Activated T-helper 17 cell treated with anti-CD3 and anti-CD28 coated beads, Interleukin-2, amount 50 U/mL, for 72 hours (primary cell): ENCODE measurements around the gene GTPBP8. TPM values are rescaled to one million over a fixed set of nuclear protein-coding genes. Genes with fewer than 3 reads are reported as not detected.

Experiments
- ATAC-seq: fragments of 150-1000 bp; cut with Tn5 transposase; replicated peaks from 2 replicates; pipeline ENCODE4 v1.10.0; 2021; ENCODE audit warnings: mild to moderate bottlenecking, moderate library complexity
- H3K27ac Mint-ChIP-seq: one replicate; pipeline ENCODE4 v1.8.0; 2022; ENCODE audit warnings: mixed read lengths
- H3K27me3 Mint-ChIP-seq: one replicate; pipeline ENCODE4 v1.8.0; 2022; ENCODE audit warnings: mixed read lengths
- H3K36me3 Mint-ChIP-seq: one replicate; pipeline ENCODE4 v1.8.0; 2022; ENCODE audit warnings: low read depth, mild to moderate bottlenecking, mixed read lengths
- H3K4me1 Mint-ChIP-seq: one replicate; pipeline ENCODE4 v1.8.0; 2022; ENCODE audit warnings: mixed read lengths
- H3K4me3 Mint-ChIP-seq: one replicate; pipeline ENCODE4 v1.8.0; 2022; ENCODE audit warnings: mild to moderate bottlenecking, mixed read lengths
- H3K9me3 Mint-ChIP-seq: one replicate; pipeline ENCODE4 v1.8.0; 2022; ENCODE audit warnings: mixed read lengths
- total RNA-seq, 2 donors: library from RNA; stranded (reverse); gene quantifications; one replicate each; pipeline ENCODE4 v1.2.3, GENCODE V29; 2022

The GTPBP8 gene
- 10 to 100 TPM; 18.8 to 23.6 TPM for total RNA-seq

DNA sequence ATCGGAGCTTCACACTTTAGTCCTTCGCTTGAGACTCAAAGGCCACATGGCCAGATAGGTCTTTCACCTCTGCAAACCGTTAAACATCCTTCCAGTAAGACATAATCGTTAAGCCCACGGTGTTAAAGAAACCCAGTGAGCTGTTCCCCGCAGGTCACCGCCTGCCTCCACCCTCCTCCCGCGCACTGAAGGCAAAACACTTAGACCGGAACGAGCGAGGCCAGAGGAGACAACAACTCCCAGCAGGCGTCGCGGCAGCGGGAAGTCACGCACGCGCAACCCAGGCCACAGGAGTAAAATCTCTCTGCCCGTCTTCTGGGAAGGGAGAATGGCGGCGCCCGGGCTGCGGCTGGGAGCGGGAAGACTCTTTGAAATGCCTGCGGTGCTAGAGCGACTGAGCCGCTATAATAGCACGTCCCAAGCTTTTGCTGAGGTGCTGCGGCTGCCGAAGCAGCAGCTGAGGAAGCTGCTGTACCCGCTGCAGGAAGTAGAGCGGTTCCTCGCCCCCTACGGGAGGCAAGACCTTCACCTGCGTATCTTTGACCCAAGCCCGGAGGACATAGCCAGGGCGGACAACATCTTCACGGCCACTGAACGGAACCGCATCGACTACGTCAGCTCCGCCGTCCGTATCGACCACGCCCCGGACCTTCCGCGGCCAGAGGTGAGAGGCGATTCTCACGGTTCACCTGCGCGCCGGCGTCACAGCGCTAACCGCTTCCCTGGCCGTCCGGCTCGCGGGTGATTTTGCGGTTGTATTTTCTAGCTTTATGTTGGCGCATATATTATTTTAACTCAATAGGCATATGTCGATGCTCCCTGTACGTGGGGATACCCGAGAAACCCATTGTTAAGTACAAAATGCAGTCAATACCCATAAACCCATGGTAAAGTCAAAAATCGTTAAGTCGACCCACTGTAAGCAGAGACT lies at the start of gene GTPBP8:
GTPBP8 (plus strand) TSS at position 313 of the 931 bp plus-strand sequence; CDS start at position 329, 16 bp downstream.
- Mint-ChIP-seq H3K4me3 (peak within 1 kb of the TSS; percentile 88), H3K27me3 (no peaks in the 10 kb centered on the region), H3K4me1 (peaks cover 29% of the 10 kb centered on the region), H3K27ac (peak within 1 kb of the TSS; percentile 92), H3K9me3 (no peaks in the 10 kb centered on the region), H3K36me3 (peaks cover 25% of the 10 kb centered on the region)
- ATAC-seq, result peak; percentile 95

GRCh38 chr3:112948346-112948838 lies 42.4 kb upstream of the GTPBP8 start:
- Mint-ChIP-seq H3K4me1 (peaks cover 15% of the 10 kb centered on the region), H3K27ac (peak overlapping the region; percentile 46), H3K9me3 (no peaks in the 10 kb centered on the region), H3K36me3 (peaks cover 36% of the 10 kb centered on the region), H3K27me3 (no peaks in the 10 kb centered on the region), H3K4me3 (peak overlapping the region; percentile 34)
- ATAC-seq, result no peak

- peaks cover 29% of the 10 kb centered on the region for H3K4me1 Mint-ChIP-seq
- H3K9me3 Mint-ChIP-seq, result peaks cover 8% of the 10 kb centered on the region
- ATAC-seq, result no peak
- H3K27ac Mint-ChIP-seq, result peak overlapping the region; percentile 44
- H3K4me3 Mint-ChIP-seq, result peak overlapping the region; percentile 5
- H3K36me3 Mint-ChIP-seq, result peaks cover 10% of the 10 kb centered on the region
- H3K27me3 Mint-ChIP-seq, result no peaks in the 10 kb centered on the region
Measured at GRCh38 chr3:112956351-112956750, 34.4 kb upstream of the GTPBP8 start.

GRCh38 chr3:112958811-112959560 lies 31.8 kb upstream of the GTPBP8 start:
- Mint-ChIP-seq H3K9me3 (peaks cover 14% of the 10 kb centered on the region), H3K36me3 (peaks cover 24% of the 10 kb centered on the region), H3K4me1 (peaks cover 29% of the 10 kb centered on the region), H3K27ac (peak overlapping the region; percentile 85), H3K27me3 (no peaks in the 10 kb centered on the region), H3K4me3 (peak overlapping the region; percentile 85)
- ATAC-seq, result peak; percentile 99

GRCh38 chr3:112963683-112964082 lies 27.1 kb upstream of the GTPBP8 start:
- Mint-ChIP-seq H3K9me3 (peaks cover 12% of the 10 kb centered on the region), H3K27ac (no peak overlapping the region), H3K36me3 (peaks cover 35% of the 10 kb centered on the region), H3K4me3 (no peak overlapping the region), H3K4me1 (peaks cover 31% of the 10 kb centered on the region), H3K27me3 (no peaks in the 10 kb centered on the region)
- no peak for ATAC-seq

DNA sequence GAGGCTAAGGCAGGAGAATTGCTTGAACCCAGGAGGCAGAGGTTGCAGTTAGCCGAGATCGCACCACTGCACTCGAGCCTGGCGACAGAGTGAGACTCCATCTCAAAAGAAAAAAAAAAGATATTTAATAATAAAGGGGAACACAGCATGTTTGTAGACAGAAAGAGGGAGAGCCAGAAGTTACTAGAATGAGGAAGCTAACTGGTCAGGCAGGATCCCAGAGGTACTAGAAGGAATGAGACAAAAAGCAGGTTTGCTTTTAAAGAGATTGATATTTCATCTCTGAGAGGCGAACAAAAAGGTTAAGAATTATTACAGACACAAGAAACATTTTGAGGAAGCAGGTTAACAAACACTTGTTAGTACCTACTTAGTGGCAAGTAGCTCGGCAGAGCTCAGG lies 25.1 kb upstream of the GTPBP8 start:
- peaks cover 35% of the 10 kb centered on the region for H3K36me3 Mint-ChIP-seq
- peaks cover 12% of the 10 kb centered on the region for H3K9me3 Mint-ChIP-seq
- no peak overlapping the region for H3K4me3 Mint-ChIP-seq
- ATAC-seq, result no peak
- H3K27ac Mint-ChIP-seq, result no peak overlapping the region
- no peaks in the 10 kb centered on the region for H3K27me3 Mint-ChIP-seq
- H3K4me1 Mint-ChIP-seq, result peaks cover 26% of the 10 kb centered on the region

DNA sequence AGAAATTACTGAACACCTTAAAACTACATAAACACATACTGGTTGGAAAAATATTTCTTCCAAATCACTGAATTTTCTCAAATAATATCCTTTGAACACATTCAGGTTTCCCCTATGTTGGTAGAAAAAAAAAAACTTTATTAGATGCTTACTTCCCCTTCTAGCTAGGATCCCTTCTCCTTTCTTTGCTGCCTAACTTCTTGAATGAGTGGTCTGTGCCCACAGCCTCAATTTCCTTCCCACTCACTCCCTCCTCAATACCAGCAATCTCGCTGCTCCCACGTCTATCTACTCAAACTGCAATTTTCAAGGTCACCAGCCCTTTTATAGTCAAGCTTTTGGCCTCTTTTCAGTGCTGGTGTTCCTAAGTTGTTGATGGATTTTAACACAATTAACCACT lies 24.2 kb upstream of the GTPBP8 start:
- Mint-ChIP-seq H3K27ac (peak overlapping the region; percentile 64), H3K4me3 (peak overlapping the region; percentile 66), H3K4me1 (peaks cover 30% of the 10 kb centered on the region), H3K36me3 (peaks cover 31% of the 10 kb centered on the region), H3K27me3 (no peaks in the 10 kb centered on the region), H3K9me3 (peaks cover 12% of the 10 kb centered on the region)
- ATAC-seq, result no peak

GRCh38 chr3:112967425-112967824 lies 23.4 kb upstream of the GTPBP8 start:
- Mint-ChIP-seq H3K9me3 (peaks cover 12% of the 10 kb centered on the region), H3K4me3 (peak overlapping the region; percentile 66), H3K36me3 (peaks cover 30% of the 10 kb centered on the region), H3K27me3 (no peaks in the 10 kb centered on the region), H3K27ac (peak overlapping the region; percentile 64), H3K4me1 (peaks cover 32% of the 10 kb centered on the region)
- ATAC-seq, result peak; percentile 50

DNA sequence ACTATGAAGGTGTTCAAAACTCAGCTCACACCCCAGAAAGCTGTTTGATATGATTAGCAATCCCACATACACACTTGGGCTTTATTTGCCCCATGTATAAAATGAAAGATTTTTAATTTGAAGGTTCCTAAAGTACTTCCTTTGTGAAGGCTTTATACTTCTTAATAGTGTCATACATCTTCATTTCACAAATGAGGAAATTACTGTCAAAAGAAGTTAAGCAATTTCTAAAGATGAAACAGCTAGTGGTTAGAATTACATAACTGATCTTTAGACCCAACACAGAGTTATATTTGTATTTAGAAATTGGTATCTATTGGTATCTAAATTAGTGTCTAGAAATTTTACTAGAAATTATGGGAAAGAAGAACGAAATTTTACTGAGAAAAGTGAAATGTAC lies 23.0 kb upstream of the GTPBP8 start:
- Mint-ChIP-seq H3K4me3 (peak overlapping the region; percentile 66), H3K9me3 (peaks cover 12% of the 10 kb centered on the region), H3K36me3 (peaks cover 29% of the 10 kb centered on the region), H3K4me1 (peaks cover 32% of the 10 kb centered on the region), H3K27me3 (no peaks in the 10 kb centered on the region), H3K27ac (peak overlapping the region; percentile 64)
- ATAC-seq, result peak; percentile 37

DNA sequence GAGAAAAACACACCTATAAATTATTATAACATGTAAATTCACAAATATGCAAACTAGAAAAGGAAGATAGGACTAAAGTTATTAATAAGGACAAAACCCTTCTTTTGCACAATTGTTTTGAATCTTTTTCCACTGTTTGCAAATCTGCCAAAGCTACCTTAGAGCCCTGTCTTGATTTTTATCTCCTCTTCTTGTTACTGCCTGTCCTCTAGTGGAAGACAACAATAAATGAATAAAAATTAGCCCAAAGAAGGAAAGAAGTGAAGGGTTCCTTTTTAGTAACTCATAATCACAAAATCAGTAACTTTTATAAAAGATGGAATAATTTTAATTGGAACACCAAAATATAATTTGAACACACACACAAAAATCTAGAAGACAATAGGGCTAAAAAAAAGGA lies 18.6 kb upstream of the GTPBP8 start:
- H3K27ac Mint-ChIP-seq, result no peak overlapping the region
- H3K9me3 Mint-ChIP-seq, result no peaks in the 10 kb centered on the region
- no peaks in the 10 kb centered on the region for H3K27me3 Mint-ChIP-seq
- ATAC-seq, result no peak
- peaks cover under 1% of the 10 kb centered on the region for H3K36me3 Mint-ChIP-seq
- peak overlapping the region; percentile 93 for H3K4me3 Mint-ChIP-seq
- H3K4me1 Mint-ChIP-seq, result peaks cover 44% of the 10 kb centered on the region

- Mint-ChIP-seq H3K4me3 (peak overlapping the region; percentile 93), H3K36me3 (no peaks in the 10 kb centered on the region), H3K27ac (peak overlapping the region; percentile 91), H3K9me3 (no peaks in the 10 kb centered on the region), H3K4me1 (peaks cover 39% of the 10 kb centered on the region), H3K27me3 (no peaks in the 10 kb centered on the region)
- peak; percentile 84 for ATAC-seq
Measured at GRCh38 chr3:112973325-112974177, 17.2 kb upstream of the GTPBP8 start.

DNA sequence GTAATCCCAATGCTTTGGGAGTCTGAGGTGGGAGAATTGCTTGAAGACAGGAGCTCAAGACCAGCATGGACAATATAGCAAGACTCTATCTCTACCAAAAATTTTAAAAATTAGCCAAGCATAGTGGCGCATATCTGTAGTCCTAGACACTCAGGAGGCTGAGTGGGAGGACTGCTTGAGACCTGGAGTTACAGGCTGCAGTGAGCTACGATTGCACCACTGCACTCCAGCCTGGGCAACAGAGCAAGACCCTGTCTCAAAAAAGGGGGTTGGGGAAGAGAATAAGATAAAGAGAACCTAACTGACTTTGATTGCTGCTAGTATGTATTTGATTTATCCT lies 16.6 kb upstream of the GTPBP8 start:
- Mint-ChIP-seq H3K4me3 (peak overlapping the region; percentile 93), H3K4me1 (peaks cover 42% of the 10 kb centered on the region), H3K27ac (peak overlapping the region; percentile 91), H3K36me3 (no peaks in the 10 kb centered on the region), H3K27me3 (no peaks in the 10 kb centered on the region), H3K9me3 (no peaks in the 10 kb centered on the region)
- peak; percentile 31 for ATAC-seq

DNA sequence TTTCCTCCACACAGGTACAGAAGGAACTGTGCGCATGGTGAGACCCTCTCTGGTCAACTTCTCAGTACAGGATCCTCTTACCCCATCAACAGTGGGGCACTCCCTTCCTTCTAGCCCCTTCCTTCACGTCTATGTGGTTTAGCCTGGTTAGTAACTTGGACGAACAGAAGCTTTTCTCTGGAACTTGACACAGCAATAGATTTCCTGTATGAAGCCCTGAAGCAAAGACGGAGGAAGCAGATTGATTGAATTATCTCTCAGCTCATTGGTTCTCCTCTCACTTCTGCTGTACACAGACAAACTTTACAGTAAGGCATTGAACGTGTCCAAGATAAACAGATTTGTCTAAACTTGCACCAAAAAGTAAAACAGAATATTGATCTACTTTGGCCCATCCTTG lies 15.9 kb upstream of the GTPBP8 start, which contains the start of gene CD200R1:
CD200R1 (minus strand) TSS at position 210 of the 400 bp plus-strand sequence. CDS start 246 bp downstream, outside the sequence.
- H3K27ac Mint-ChIP-seq, result peak within 1 kb of the TSS; percentile 91
- H3K36me3 Mint-ChIP-seq, result no peaks in the 10 kb centered on the region
- no peaks in the 10 kb centered on the region for H3K9me3 Mint-ChIP-seq
- H3K27me3 Mint-ChIP-seq, result no peaks in the 10 kb centered on the region
- H3K4me3 Mint-ChIP-seq, result peak within 1 kb of the TSS; percentile 93
- H3K4me1 Mint-ChIP-seq, result peaks cover 45% of the 10 kb centered on the region
- peak; percentile 8 for ATAC-seq

GRCh38 chr3:112976001-112976400 lies 14.8 kb upstream of the GTPBP8 start:
- Mint-ChIP-seq H3K4me3 (peak overlapping the region; percentile 93), H3K27ac (peak overlapping the region; percentile 58), H3K27me3 (no peaks in the 10 kb centered on the region), H3K36me3 (no peaks in the 10 kb centered on the region), H3K4me1 (peaks cover 40% of the 10 kb centered on the region), H3K9me3 (no peaks in the 10 kb centered on the region)
- ATAC-seq, result no peak
